Left lung (tissue), 10 donors: Measurements from ENCODE around the gene TMEM39A. TPM values are rescaled to one million over a fixed set of nuclear protein-coding genes. Genes with fewer than 3 reads are reported as not detected.

Experiments used
- ATAC-seq: fragments of 200-7000 bp; cut with Tn5 transposase; one replicate; pipeline ENCODE4 v1.9.1; 2020; ENCODE audit warnings: moderate library complexity
- DNase-seq, 4 donors: peaks; one replicate each; pipeline ENCODE4 v3.0.0-alpha.2; 2013 to 2020
- H3K27ac ChIP-seq, 2 donors: fragments of 200-600 bp; sonication (generic) in 1 of 2; one replicate each; pipeline versions ENCODE4 v1.5.0 to v1.8.0; 2020 to 2021
- H3K27me3 ChIP-seq, 2 donors: fragments of 200-600 bp; sonication (generic) in 1 of 2; one replicate each; pipeline versions ENCODE4 v1.5.0 to v1.8.0; 2020 to 2021
- H3K36me3 ChIP-seq, 2 donors: fragments of 200-600 bp; sonication (generic) in 1 of 2; one replicate each; pipeline versions ENCODE4 v1.5.0 to v1.8.0; 2020 to 2021
- H3K4me1 ChIP-seq, 2 donors: fragments of 200-600 bp; one replicate each; pipeline ENCODE4 v1.8.0; 2021
- H3K4me3 ChIP-seq, 2 donors: fragments of 200-600 bp; sonication (generic) in 1 of 2; one replicate each; pipeline versions ENCODE4 v1.5.0 to v1.8.0; 2020 to 2021; ENCODE audit warnings: mild to moderate bottlenecking in 1 of 2
- H3K9me3 ChIP-seq, 2 donors: fragments of 200-600 bp; sonication (generic) in 1 of 2; one replicate each; pipeline versions ENCODE4 v1.5.0 to v1.8.0; 2020 to 2021
- intact Hi-C, 2 donors: fragments of 100-400 bp; cut with DNase I; formaldehyde crosslinking; loops; one replicate each; pipeline versions ENCODE4 v1.11.2 to v1.14.2; 2022
- polyA plus RNA-seq, 6 donors: library from polyadenylated mRNA; unstranded; fragments of 120-200 nt; gene quantifications; one replicate each; pipeline ENCODE4 v1.2.1, GENCODE V29; 2013; ENCODE audit not compliant: insufficient read length in 6 of 6
- total RNA-seq, 2 donors: library from RNA; stranded (reverse); fragmentation: NEBNext Ultra II Directional; extraction: Animal tissue kit (Norgen Biotek cat#: 25700); gene quantifications; one replicate each; pipeline ENCODE4 v1.2.1, GENCODE V29; 2021
- TF ChIP-seq, protein P1 (sequence below), 2 donors: fragments of 200-600 bp; sonication (generic) in 1 of 2; IDR thresholded peaks; one replicate each; pipeline versions ENCODE4 v1.5.0 to v1.8.0; 2021; ENCODE audit warnings: antibody characterized with exemption in 2 of 2
- donor health status: DM: no; HTN: yes; CAD: no.
- donor health status: DM: no; HTN: no; CAD: no.

TMEM39A gene
- total and polyA plus RNA-seq, 8 donors = 56.6 to 78.5 (median 66.3) TPM

DNA sequence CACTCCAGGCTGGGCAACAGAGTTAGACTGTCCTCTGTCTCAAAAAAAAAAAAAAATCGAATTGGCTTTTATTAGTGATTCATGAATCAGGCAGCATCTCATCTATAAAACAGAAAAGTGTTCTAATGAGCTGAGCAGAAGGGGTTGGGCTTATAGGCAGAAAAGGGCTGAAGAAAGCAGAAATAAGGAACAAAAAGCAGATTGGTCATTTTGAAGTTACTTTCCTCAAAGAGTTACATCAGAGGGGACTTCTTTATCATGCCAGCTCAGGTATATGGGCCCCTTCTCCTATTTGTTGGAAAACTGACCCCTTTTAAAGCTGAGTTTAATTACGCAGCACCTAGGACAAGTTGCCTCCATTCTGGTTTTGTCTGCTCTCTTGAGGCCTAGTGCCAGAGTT lies 4.6 kb upstream of the TMEM39A start:
- ATAC-seq (no peak), DNase-seq (peak in 2 of 4 donors; percentile 1)
- H3K4me3 ChIP-seq = peak overlapping the region in 1 of 2 donors; percentile 76
- peaks cover 9 to 30% of the 10 kb centered on the region in 2 donors for H3K4me1 ChIP-seq
- no peaks in the 10 kb centered on the region for H3K27me3 ChIP-seq
- intact Hi-C loops = no loop called here
- H3K36me3 ChIP-seq = peaks cover 0 to 19% of the 10 kb centered on the region in 2 donors
- TF ChIP-seq, protein P1, sequence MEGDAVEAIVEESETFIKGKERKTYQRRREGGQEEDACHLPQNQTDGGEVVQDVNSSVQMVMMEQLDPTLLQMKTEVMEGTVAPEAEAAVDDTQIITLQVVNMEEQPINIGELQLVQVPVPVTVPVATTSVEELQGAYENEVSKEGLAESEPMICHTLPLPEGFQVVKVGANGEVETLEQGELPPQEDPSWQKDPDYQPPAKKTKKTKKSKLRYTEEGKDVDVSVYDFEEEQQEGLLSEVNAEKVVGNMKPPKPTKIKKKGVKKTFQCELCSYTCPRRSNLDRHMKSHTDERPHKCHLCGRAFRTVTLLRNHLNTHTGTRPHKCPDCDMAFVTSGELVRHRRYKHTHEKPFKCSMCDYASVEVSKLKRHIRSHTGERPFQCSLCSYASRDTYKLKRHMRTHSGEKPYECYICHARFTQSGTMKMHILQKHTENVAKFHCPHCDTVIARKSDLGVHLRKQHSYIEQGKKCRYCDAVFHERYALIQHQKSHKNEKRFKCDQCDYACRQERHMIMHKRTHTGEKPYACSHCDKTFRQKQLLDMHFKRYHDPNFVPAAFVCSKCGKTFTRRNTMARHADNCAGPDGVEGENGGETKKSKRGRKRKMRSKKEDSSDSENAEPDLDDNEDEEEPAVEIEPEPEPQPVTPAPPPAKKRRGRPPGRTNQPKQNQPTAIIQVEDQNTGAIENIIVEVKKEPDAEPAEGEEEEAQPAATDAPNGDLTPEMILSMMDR (IDR thresholded peaks at IDR 0.05) = no peak
- H3K9me3 ChIP-seq = no peaks in the 10 kb centered on the region
- H3K27ac ChIP-seq = peak overlapping the region in 1 of 2 donors; percentile 77

DNA sequence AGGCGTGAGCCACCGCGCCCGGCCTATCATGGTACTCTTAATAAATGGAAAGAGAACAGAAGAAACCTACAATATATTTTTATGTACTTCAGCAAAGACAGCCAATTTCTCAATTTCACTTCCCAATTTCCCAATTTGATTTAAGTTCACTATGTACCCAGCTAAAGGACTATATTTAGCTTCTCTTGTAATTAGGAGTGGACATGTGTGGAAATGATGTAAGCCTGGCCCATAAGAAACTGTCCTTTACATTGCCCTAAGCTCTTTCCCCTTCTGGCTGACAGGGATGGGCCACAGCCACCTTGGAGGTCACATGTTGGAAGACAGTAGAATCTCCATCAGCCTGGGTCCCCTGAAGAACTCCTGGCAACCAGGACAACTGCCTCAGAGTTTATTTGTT lies 6.2 kb downstream of the TMEM39A start:
- DNase-seq = no peak
- Histone ChIP-seq H3K9me3 (no peaks in the 10 kb centered on the region), H3K4me1 (peaks cover 23 to 69% of the 10 kb centered on the region in 2 donors), H3K36me3 (peaks cover 0 to 84% of the 10 kb centered on the region in 2 donors), H3K27me3 (no peaks in the 10 kb centered on the region), H3K4me3 (no peak overlapping the region), H3K27ac (no peak overlapping the region)
- ATAC-seq = peak; percentile 64
- TF ChIP-seq, protein P1 (IDR thresholded peaks at IDR 0.05) = no peak
- intact Hi-C loops = no loop called here

DNA sequence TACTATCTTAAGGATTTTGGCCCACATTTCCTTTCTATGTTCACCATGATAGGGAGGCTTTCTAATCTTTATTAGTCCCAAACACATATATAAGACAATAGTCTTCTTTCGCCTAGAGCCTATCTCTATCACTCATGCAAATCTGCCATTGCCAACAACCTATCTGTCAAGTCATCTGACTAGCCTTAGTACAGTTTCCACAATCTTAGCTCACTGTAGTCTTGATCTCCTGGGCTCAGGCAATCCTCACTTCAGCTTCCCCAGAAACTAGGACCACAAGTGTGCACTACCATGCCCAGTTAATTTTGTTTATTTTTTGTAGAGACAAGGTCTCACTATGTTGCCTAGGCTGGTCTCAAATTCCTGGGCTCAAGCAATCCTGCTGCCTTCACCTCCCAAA lies 6.9 kb downstream of the TMEM39A start:
- Histone ChIP-seq H3K4me3 (no peak overlapping the region), H3K36me3 (peaks cover 0 to 87% of the 10 kb centered on the region in 2 donors), H3K4me1 (peaks cover 15 to 61% of the 10 kb centered on the region in 2 donors), H3K27me3 (no peaks in the 10 kb centered on the region), H3K27ac (no peak overlapping the region), H3K9me3 (no peaks in the 10 kb centered on the region)
- ATAC-seq = no peak
- intact Hi-C loops = no loop called here
- TF ChIP-seq, protein P1 (IDR thresholded peaks at IDR 0.05) = no peak
- no peak for DNase-seq

DNA sequence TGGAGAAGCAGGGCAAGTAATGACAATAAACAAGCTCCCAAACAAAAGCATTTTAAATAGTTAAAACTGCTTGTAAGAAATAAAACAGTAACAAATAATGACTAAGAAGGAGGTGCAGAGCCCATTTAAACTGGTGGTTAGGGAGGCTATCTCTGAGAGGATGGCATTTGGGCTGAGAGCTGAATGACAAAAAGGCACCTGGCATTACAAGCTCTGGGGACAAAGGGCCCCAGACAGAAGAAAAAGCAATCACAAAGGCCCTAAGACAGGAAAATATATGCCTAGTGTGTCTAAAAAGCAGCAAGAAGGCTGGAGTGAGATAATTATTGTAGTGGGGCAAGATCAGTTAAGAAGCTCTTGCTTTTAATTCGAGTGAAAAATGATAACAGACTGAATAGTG lies 9.6 kb downstream of the TMEM39A start:
- intact Hi-C loops = no loop called here
- TF ChIP-seq, protein P1 (IDR thresholded peaks at IDR 0.05) = no peak
- Histone ChIP-seq H3K4me1 (peaks cover 0 to 34% of the 10 kb centered on the region in 2 donors), H3K4me3 (no peak overlapping the region), H3K27me3 (no peaks in the 10 kb centered on the region), H3K36me3 (peaks cover 0 to 91% of the 10 kb centered on the region in 2 donors), H3K27ac (no peak overlapping the region), H3K9me3 (no peaks in the 10 kb centered on the region)
- no peak for DNase-seq
- ATAC-seq = no peak

DNA sequence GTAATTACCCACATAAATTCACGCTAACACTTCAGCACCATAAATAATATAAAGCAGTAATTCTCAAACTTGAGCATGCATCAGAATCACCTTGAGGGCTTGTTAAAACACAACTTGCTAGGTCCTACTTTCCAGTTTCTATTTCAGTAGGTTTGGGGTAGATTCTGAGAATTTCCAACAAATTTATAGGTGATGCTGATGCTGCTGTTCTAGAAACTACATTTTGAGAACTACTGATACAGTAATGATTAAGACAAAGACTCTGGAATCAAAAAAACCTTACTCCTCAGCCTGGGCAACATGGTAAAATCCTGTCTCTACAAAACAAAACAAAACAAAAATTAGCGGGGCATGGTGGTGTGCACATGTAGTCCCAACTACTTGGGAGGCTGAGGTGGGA lies 18.8 kb downstream of the TMEM39A start:
- intact Hi-C loops = no loop called here
- no peak overlapping the region for H3K27ac ChIP-seq
- no peak for DNase-seq
- no peak for ATAC-seq
- peaks cover 0 to 79% of the 10 kb centered on the region in 2 donors for H3K36me3 ChIP-seq
- TF ChIP-seq, protein P1 (IDR thresholded peaks at IDR 0.05) = no peak
- H3K27me3 ChIP-seq = no peaks in the 10 kb centered on the region
- H3K9me3 ChIP-seq = no peaks in the 10 kb centered on the region
- no peak overlapping the region for H3K4me3 ChIP-seq
- H3K4me1 ChIP-seq = no peaks in the 10 kb centered on the region
